Measurements from ENCODE around the gene UHRF1. TPM values are rescaled to one million over a fixed set of nuclear protein-coding genes. Genes with fewer than 3 reads are reported as not detected.

Gene UHRF1
- total and polyA plus RNA-seq, 2 of the 13 experiments (the other 11 are each of a cell fraction or from before 2014, with no cell fraction given): 6.8 to 78.4 TPM

GRCh38 chr19:4971424-4971793 lies 62.1 kb downstream of the UHRF1 start (continued):
- no peak for TF ChIP-seq PAXIP1 (CRISPR knock-in tag; conservative IDR thresholded peaks at IDR 0.05)
- TF ChIP-seq ZSCAN9 (CRISPR knock-in tag; IDR thresholded peaks at IDR 0.05; ENCODE audit: borderline replicate concordance): no peak
- TF ChIP-seq FLYWCH1 (CRISPR knock-in tag; IDR thresholded peaks at IDR 0.05): no peak
- TF ChIP-seq ZBTB14 (CRISPR knock-in tag; IDR thresholded peaks at IDR 0.05): no peak
- TF ChIP-seq MTA1 (CRISPR knock-in tag; IDR thresholded peaks at IDR 0.05; ENCODE audit: borderline replicate concordance): no peak; the same call in 1 of the 2 replicates
- no peak for TF ChIP-seq CHD2 (IDR thresholded peaks at IDR 0.05; ENCODE audit: low read depth, low read length)
- TF ChIP-seq ZNF275 (CRISPR knock-in tag; IDR thresholded peaks at IDR 0.05; ENCODE audit: borderline replicate concordance): no peak
- TF ChIP-seq ZSCAN20 (CRISPR knock-in tag; IDR thresholded peaks at IDR 0.05; ENCODE audit: borderline replicate concordance): no peak
- TF ChIP-seq YEATS2 (CRISPR knock-in tag; IDR thresholded peaks at IDR 0.05; ENCODE audit: borderline replicate concordance): no peak
- TF ChIP-seq SMARCC2 (IDR thresholded peaks at IDR 0.05): no peak
- no peak for TF ChIP-seq ZNF281 (CRISPR knock-in tag; IDR thresholded peaks at IDR 0.05; ENCODE audit: borderline replicate concordance)
- TF ChIP-seq RERE (CRISPR knock-in tag; IDR thresholded peaks at IDR 0.05; ENCODE audit: low read depth): no peak
- TF ChIP-seq SALL1 (CRISPR knock-in tag; IDR thresholded peaks at IDR 0.05): peak; percentile 48; the same call in 1 of the 2 replicates
- TF ChIP-seq KLF11 (CRISPR knock-in tag; IDR thresholded peaks at IDR 0.05): no peak
